Left ventricle myocardium inferior (tissue), 1 donor: Measurements from ENCODE around the gene GNAQ. TPM values are rescaled to one million over a fixed set of nuclear protein-coding genes. Genes with fewer than 3 reads are reported as not detected.
A peak's percentile ranks its signal among the peaks of the same experiment; 100 is the strongest.

ENCODE experiments used
- DNase-seq: peaks from one replicate; pipeline ENCODE4 v3.0.0-alpha.2; 2020
- H3K27ac ChIP-seq: fragments of 200-600 bp; replicated peaks from 2 replicates; pipeline ENCODE4 v1.8.0; 2021
- H3K27me3 ChIP-seq: fragments of 200-600 bp; 2 replicates; pipeline ENCODE4 v1.8.0; 2021; ENCODE audit warnings: low read depth
- H3K36me3 ChIP-seq: fragments of 200-600 bp; 2 replicates; pipeline ENCODE4 v1.8.0; 2021
- H3K4me1 ChIP-seq: fragments of 200-600 bp; 2 replicates; pipeline ENCODE4 v1.8.0; 2021
- H3K4me3 ChIP-seq: fragments of 200-600 bp; 2 replicates; pipeline ENCODE4 v1.8.0; 2021; ENCODE audit warnings: mild to moderate bottlenecking, moderate library complexity
- H3K9me3 ChIP-seq: fragments of 200-600 bp; replicated peaks from 2 replicates; pipeline ENCODE4 v1.8.0; 2021
- intact Hi-C: fragments of 100-400 bp; cut with micrococcal nuclease; formaldehyde crosslinking; loops from one replicate; pipeline ENCODE4 v1.11.0; 2022
- total RNA-seq: library from RNA; stranded (reverse); fragmentation: NEBNext Ultra II Directional; extraction: Animal tissue kit (Norgen Biotek cat#: 25700); gene quantifications from one replicate; pipeline ENCODE4 v1.2.1, GENCODE V29; 2021
- TF ChIP-seq, protein P1 (sequence below): fragments of 200-600 bp; IDR thresholded peaks from 2 replicates; pipeline ENCODE4 v1.8.0; 2021; ENCODE audit warnings: antibody characterized with exemption, mild to moderate bottlenecking, borderline replicate concordance
- donor health status: DM: no; HTN: yes; CAD: no; lungs with severe emphysema.

The GNAQ gene
- total RNA-seq, 1 donor from 2014 or later = 15.2 TPM

DNA sequence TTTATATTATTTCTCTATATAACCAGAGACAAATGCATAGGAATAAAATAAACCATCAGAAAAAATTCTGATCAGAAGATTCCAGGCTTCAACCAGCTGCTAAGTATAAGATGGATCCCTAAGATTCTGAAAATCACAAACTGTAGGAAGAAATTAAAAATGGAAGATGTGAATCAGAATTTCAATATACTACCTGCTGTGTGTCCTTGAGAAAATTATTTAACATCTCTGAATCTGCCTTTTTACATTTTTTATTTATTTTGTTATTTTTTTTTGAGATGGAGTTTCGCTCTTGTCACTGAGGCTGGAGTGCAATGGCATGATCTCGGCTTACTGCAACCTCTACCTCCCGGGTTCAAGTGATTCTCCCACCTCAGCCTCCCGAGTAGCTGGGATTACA is 187.2 kb downstream of the GNAQ start:
- peaks cover 76% of the 10 kb centered on the region for H3K4me1 ChIP-seq
- intact Hi-C loops = no loop called here
- no peaks in the 10 kb centered on the region for H3K27me3 ChIP-seq
- H3K36me3 ChIP-seq = no peaks in the 10 kb centered on the region
- no peak overlapping the region for H3K4me3 ChIP-seq
- H3K27ac ChIP-seq = no peak overlapping the region
- no peaks in the 10 kb centered on the region for H3K9me3 ChIP-seq
- no peak for DNase-seq
- TF ChIP-seq, protein P1, sequence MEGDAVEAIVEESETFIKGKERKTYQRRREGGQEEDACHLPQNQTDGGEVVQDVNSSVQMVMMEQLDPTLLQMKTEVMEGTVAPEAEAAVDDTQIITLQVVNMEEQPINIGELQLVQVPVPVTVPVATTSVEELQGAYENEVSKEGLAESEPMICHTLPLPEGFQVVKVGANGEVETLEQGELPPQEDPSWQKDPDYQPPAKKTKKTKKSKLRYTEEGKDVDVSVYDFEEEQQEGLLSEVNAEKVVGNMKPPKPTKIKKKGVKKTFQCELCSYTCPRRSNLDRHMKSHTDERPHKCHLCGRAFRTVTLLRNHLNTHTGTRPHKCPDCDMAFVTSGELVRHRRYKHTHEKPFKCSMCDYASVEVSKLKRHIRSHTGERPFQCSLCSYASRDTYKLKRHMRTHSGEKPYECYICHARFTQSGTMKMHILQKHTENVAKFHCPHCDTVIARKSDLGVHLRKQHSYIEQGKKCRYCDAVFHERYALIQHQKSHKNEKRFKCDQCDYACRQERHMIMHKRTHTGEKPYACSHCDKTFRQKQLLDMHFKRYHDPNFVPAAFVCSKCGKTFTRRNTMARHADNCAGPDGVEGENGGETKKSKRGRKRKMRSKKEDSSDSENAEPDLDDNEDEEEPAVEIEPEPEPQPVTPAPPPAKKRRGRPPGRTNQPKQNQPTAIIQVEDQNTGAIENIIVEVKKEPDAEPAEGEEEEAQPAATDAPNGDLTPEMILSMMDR = no peak

DNA sequence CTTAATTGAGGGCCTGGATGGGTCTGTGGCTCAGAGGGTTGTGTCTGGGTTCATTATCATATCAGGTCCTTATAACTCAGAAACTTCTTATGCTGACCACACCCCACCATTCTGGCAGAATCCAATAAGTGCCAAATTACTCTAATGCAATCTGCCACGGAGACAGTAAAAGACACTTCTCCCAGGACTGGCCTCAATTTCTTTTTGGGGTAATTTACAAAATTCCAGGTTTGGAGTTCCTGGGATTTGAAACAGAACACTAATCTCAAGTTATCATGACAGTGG is 187.8 kb downstream of the GNAQ start:
- no peak for DNase-seq
- H3K27ac ChIP-seq = no peak overlapping the region
- no peak overlapping the region for H3K4me3 ChIP-seq
- TF ChIP-seq, protein P1 = no peak
- H3K9me3 ChIP-seq = no peaks in the 10 kb centered on the region
- H3K36me3 ChIP-seq = no peaks in the 10 kb centered on the region
- peaks cover 72% of the 10 kb centered on the region for H3K4me1 ChIP-seq
- intact Hi-C loops = no loop called here
- no peaks in the 10 kb centered on the region for H3K27me3 ChIP-seq

DNA sequence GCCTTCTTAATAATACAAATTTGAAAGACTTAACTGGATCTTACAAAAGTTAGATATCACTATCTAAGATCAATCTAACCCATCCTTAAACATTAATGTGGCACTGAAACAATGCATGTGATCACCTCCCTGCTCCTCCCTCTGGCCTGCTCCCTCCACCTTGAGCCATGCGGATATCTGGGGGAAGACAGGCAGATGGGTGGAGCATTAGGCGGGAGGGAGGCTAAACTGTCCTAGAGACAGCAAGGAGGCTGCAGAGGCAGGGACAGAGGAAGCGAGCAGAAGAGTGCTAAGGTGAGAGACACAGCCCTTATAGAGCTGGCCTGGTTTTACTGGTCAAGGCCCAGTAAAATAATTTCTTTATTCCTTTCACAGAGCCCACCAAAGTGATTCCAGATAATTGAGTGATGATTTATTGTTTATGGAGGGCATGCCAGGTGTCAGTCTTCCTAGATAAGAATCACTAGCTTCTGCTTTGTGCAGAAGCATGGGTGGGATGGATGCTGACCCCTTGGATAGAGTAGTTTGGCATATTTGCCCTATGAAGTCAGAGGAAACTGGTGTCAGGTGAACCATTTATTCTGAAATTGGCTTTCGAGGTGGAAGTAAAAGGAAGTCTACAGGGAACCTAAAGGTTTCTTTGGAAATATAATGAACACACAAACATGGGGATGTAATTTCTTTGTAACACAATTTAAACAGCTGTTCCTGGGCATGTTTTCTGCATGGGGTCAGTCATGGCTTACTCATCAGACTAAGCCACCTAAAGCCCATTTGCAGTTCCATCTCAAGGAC is 188.3 kb downstream of the GNAQ start:
- intact Hi-C loops = no loop called here
- no peaks in the 10 kb centered on the region for H3K9me3 ChIP-seq
- TF ChIP-seq, protein P1 = no peak
- no peak overlapping the region for H3K27ac ChIP-seq
- peaks cover 67% of the 10 kb centered on the region for H3K4me1 ChIP-seq
- H3K4me3 ChIP-seq = no peak overlapping the region
- no peaks in the 10 kb centered on the region for H3K27me3 ChIP-seq
- DNase-seq = no peak
- H3K36me3 ChIP-seq = no peaks in the 10 kb centered on the region

DNA sequence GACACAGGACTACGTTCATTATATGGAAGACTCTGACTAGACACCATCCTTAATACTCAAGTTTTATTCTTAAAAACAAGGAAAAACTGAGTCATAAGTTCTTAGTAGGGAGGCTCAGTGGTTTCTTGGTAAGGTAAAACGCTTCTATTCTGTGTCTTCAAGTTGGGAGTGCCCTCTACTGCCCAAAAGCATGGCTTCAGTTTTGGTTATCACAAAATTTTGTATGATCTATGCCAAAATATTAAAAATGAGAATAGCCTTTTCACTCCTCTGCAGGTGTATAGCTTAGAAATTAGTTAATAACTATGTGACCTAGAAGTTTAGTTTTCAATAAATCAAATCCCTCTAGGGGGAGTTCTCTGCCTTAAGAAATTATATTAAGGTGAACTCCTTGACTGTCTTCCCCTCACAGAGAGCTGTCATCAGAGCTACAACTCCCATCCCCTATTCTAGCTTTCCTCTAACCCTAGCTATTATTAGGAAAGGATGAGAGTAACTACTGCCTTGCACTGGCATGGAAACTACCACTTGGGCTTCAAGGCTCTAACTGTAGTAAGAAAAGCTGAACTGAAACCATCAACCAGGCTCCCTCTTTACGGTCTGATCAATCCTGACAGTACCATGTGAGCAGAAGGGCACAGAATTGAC is 189.7 kb downstream of the GNAQ start:
- H3K9me3 ChIP-seq = no peaks in the 10 kb centered on the region
- H3K36me3 ChIP-seq = no peaks in the 10 kb centered on the region
- no peaks in the 10 kb centered on the region for H3K27me3 ChIP-seq
- intact Hi-C loops = no loop called here
- DNase-seq = no peak
- no peak overlapping the region for H3K27ac ChIP-seq
- H3K4me1 ChIP-seq = peaks cover 52% of the 10 kb centered on the region
- H3K4me3 ChIP-seq = no peak overlapping the region
- TF ChIP-seq, protein P1 = peak; percentile 36

DNA sequence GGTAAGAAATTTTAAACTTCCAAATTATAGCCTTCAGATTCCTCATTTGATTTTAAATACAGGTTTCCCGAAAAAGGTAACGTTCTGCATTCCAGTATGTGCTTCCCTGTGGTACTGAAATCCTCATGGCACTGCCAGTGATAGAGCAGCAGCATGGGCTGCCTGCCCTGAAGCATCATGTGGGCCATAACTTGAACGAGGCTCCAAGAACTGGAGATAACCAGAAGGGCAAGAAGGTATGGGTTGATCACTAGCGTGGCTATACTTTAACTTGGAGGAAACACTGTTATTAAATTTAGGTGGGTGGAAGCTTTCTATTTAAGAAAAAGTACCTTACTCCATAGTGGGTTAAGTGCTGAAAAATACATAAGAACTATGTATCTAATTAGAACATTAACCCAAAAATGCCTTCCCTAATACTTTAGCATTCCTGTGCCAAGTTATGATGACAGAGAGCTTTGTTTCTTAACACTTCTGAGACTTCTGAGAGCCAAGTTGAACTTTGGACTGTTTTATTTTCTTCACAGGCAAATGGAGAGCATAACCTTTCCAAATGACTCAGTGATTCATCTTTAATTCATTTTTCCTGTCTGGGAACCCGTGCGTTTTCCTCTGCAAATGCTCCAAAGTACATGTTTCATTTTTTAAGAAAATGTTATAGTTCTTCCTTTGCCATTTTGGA is 192.0 kb downstream of the GNAQ start:
- TF ChIP-seq, protein P1 = no peak
- Histone ChIP-seq H3K27me3 (no peaks in the 10 kb centered on the region), H3K4me1 (peaks cover 43% of the 10 kb centered on the region), H3K36me3 (no peaks in the 10 kb centered on the region), H3K9me3 (no peaks in the 10 kb centered on the region), H3K27ac (peak overlapping the region; percentile 1), H3K4me3 (no peak overlapping the region)
- DNase-seq = no peak
- intact Hi-C loops = no loop called here
